HS-5 (cell line): ENCODE measurements around the gene NPTXR.
A peak's percentile ranks its signal among the peaks of the same experiment; 100 is the strongest.
"Not testable (repeated sequence)": the region's sequence is repeated elsewhere in the genome, so short reads cannot be mapped to it uniquely, and the experiment has no call there.

Source experiments
- DNase-seq: peaks from one replicate; pipeline ENCODE4 v3.0.0-alpha.2; 2012; ENCODE audit warnings: low read depth

Gene NPTXR

DNA sequence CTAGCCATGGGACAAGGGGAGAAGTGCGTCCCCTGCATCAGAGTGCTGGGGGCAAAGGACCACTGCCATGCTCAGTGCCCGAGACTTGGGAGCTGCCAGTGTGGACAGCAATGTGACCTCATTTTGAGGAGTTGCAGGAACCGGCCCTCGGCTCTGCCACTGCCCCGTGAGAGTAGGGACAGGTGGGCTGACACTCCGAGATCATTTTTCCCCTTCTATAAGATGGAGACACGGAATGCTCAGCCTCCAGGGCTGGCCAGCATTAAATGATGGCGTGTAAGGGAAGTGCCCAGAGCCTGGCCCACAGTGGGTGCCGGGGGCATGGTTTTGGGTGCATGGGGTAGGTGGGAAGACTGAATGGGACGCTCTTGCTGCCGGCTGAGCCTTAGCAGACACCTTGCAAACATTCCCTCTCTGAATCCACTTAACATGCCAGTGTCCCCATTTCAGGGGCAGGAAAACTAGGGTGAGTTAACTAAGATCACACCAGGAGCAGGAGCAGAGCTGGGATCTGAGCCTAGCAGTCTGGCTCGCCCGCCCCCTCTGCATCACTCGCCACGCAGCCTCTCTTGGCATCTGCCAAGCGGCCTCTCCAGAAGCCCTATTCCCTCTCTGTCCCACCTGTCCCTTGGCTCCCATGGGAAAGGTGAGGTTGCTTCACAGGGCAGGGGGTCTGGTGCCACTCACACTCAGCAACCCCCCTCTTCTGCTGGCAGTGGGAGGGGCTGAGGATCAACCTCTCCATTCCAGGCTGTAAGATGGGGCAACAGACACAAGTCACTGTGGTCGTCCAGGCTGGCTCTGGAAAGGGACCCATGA is 13.6 kb downstream of the NPTXR start:
- no peak for DNase-seq

DNA sequence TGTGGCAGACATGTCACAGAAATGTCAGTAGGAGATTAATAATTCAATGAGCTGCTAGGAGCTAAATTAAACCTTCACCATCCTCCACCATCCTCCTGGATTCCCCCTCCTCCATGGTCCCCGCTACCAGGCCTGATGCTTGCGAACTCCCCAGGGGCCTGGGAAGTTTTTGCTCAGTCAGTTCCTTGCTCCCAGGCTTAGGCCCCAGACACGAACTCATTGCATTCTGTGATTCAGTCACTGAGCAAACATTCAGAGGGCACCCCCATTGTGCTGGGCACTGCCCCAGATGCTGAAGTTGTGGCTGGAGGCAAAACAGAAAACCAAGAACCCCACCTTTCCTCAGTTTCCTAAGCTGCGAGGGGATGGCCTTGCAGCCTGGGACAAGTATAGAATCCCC is 14.3 kb downstream of the NPTXR start:
- DNase-seq = no peak

DNA sequence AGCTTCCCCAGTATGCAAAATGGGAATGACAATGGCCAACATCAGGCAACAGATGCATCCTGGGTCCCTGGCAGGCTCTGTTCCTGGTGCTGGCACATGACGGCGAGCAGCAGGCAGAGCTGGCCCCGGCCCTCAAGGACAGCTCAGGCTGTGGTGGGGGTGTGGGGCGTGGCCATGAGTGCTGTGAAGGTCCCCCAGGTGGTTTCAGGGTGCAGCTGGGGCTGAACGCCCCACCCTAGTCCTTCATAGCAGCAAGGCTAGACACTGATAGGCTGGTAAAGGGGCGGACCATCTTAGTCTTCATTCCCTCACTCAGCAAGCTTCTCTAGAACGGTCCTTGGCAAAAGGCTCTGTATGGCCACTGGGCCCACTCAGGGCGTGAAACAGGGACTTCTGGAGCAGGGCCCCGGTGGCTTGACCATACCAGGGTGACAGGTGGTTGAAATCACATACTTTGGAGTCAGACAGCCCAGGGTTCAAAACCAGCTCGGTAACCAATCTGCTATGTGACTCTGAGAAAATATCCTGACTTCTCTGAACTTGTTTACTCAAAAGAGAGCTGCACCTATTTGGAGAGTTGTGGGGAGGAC is 15.1 kb downstream of the NPTXR start:
- DNase-seq = no peak

DNA sequence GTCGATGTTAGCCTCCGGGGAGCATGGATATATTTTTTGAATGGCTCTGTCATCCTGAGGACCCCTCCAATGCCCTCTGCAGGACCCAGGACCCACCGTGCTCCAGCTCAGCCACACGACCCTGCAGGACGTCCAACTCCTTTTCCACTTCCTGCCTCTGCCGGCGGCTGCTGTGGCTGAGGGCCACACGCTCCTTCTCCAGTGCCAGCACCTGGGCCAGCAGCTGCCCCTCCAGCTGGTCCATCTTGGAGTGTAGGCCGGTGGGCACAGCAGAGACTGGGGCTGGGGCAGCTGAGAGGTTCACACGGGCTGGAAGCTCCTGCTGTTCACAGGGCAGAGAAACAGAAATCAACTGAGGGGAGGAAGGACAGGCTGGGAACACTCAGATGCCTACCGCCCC is 15.6 kb downstream of the NPTXR start:
- no peak for DNase-seq

DNA sequence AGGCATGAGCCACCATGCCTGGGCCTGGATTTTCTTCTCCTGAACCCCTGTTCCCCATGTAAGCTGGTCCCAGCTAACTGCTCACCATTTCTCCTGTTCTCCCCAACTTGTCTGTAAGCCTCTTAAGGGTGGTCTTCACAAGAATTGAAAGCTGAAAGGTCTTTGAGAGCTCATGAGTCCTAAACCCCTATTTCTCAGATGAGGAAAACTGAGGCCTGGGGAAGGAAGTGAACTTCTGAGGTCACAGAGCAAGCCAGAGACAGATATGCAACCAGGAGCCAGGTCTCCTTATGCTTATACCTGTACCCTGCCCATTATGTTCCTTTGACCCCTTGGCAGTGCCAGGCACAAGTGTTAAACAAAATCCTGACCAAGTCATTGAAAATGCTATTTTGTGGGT is 16.3 kb downstream of the NPTXR start:
- no peak for DNase-seq

DNA sequence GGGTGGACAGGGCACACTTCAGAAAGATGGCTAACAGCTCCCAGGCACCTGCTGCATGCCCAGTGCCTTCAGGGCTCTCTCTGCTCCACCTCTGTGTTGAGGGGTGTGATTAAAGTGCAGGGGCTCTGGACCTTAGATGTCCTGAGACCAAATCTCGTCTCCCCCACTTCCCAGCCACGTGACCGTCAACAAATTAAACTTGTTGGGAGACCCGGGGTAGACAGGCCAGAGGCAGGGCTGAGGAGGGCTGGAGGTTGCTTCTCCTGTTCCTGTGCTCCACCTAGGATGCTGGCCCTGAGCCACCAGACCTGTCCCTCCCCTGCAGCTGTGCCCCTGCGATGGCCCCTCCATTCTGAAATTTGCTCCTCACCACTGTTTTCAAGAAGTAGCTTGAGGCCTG is 17.0 kb downstream of the NPTXR start:
- no peak for DNase-seq

DNA sequence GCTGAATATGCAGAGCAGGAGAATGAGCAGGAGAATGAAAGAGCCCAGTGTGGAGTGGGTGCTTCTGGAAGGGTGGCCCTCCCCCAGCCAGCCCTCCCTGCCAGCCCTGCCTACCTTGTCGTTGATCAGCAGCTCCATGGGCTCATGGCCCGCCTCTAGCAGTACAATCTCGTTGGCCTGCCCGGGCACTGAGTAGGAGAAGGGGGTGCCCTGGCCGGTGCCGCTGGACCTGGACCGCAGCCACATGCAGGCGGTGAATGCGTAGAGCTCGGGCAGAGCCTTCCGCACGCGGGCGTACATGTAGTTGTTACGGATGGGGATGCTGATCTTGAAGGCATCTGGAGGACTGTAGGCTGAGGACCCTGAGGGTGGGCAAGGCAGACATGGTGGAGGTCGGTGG is 17.4 kb downstream of the NPTXR start:
- DNase-seq = no peak

DNA sequence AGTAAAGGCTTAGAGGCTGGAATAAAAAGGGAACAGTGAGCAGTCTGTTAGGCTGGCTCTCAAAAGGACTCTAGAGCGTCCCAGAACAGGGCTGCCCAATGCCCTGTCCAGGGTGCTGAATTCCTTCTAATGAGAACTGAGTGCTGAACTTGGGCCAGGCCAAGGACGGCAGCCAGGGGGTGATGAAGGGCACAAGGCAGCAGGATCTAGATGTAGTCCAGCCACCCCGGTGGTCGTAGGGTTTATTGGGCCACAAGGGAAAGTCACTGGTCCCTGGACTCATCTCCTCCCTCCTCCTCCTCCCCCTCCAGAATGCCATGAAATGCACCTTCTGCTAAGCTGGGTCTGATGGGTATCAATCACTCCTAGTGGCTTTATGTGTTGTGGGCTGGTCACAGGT is 19.2 kb downstream of the NPTXR start:
- DNase-seq = peak; percentile 6

DNA sequence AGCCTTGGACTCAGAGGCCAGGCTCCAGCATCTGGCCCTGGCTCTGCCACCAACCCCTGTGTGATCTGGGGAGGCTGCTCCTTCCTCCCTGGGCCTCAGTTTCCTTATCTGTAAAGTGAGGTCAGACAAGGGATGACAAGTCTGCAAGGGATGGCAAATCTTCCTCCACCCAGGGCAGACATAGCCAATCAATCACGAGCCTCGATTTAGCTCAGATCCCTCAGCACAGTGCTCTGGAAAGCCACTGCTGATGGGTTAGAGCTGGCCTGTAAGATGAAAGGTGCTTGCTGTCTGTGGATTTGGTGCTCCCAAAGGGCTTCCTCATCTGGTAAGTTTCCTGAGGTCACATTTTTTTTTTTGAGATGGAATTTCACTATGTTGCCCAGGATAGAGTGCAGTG is 20.2 kb downstream of the NPTXR start:
- no peak for DNase-seq

DNA sequence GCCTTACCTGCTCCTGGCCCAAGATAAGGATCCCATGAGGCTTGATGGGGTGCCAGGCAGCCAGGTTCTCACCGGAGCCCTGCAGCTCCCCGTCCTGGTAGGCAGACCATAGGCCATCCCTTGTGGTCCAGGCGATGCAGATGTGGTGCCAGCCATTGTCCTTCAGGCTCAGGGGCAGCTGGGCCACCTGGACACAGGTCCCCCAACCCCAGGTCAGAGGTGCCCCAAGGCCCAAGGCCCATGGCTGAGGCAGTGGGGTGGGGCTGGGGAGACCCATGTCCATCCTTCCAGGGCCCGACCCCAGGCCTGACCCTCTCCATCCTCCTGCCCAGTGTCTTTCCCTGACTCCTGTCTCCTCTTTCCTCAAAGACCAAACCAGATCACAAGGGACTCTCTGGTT is 20.8 kb downstream of the NPTXR start:
- DNase-seq = no peak

DNA sequence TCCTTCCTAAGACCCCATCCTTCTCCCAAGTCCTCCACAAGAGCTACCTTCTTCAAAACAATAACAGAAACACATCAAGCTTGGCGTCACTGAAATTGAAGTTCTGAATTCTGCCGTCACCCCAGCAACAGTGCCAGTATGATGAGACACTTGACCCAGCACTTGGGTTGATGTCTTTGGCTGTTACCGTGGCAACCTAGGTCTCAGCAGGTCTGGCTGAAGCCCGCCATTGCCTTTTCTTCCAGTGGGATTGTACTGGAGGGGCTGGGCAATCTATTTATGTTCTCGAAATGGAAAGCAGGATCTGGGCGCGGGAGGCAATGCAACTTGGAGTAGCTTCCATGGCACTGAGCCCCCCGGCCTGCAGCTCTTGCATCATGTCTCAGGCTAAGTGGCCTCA is 23.8 kb downstream of the NPTXR start:
- DNase-seq = no peak

DNA sequence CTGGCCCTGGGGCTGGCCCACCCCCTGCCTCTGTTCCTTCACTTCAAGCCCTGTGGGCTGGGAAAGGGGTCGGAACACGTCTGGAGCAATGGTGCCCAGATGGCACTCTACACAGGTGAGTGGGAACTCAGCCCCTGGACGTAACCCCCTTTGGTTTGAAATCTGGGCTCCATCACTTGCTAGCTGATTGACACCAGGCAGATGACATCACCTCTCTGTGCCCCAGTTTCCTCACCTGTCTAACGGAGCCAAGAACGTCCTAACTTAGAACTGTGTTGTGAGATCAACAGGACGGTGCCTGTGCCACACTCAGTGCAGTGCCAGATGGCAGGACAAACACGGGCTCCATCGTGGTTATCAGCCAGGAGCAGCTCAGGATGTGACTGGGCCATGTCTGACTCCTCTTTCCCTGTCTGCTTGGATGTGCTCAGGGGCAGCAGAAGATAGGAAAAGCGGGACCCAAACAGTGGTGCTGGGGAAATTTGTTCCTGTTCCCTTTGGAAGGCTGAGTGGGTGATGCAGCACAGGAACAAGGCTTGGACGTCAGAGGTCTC is 24.4 kb downstream of the NPTXR start:
- DNase-seq = no peak

DNA sequence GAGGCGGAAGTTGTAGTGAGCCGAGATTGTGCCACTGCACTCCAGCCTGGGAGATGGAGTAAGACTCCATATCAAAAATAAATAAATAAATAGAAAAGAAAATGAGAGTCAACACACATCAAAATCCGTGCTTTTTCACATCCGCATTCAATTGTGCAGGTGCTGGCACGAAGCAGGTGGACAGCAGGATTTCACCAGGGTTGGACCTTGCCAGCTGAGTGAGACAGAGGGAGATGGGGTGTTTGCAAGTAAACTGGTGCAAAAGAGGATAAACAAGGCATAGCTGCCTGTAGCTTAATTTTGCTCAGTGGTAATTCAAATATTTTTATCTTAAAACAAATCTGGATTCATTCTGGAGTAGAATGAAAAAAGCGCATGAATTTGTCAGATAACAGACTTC is 26.6 kb downstream of the NPTXR start:
- no peak for DNase-seq

DNA sequence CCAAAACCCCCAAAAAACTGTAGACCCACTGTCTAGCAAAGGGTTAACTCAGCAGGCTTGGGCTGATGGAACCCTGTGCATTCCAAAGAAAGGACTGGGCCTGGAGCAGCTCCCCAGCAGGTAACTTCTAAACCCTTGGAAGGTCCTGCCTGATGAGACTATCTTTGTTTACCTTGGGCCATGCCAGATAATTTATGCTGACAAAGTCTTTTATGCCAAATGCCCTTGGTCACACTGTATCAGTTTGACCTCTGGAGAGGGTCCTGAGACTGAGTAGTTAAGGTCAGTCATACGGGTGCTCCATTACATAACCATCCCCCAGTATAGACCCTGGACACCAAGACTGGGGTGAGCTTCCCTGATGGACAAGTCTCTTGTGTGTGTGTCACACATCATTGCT is 28.0 kb downstream of the NPTXR start:
- no peak for DNase-seq

DNA sequence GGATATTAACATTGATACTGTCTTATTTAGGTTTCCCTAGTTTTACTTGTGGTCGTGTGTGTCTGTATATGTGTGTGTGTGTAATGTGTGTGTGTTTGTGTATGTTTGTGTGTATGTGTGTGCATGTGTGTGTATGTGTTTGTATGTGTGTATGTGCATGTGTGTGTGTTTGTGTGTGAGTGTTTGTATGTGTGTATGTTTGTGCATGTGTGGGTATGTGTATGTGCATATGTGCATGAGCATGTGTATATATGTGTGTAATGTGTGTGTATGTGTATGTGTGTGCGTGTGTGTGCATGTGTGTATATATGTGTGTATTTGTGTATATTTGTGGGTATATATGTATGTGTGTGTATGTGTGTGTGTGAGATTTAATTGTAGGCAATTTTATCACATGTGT is 32.6 kb downstream of the NPTXR start:
- no peak for DNase-seq

DNA sequence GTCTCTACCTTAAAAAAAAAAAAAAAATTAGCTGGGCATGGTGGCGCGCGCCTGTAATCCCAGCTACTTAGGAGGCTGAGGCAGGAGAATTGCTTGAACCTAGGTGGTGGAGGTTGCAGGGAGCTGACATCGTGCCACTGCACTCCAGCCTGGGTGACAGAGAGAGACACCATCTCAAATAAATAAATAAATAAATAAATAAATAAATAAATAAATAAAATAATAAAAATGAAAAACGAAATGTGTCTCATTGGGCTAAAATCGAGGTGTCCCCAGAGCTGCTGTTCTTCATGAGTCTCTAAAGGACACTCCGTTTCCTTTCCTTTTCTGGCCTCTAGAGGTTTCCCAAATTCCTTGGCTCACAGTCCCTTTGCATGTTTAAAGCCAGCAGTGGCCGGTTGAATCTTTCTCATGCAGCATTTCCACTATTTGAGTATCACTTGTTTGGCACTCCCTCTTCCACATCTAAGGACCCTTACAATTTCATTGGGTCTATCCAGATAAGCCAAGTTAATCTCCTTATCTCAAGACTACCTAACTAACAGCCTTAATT is 38.7 kb downstream of the NPTXR start:
- DNase-seq = not testable (repeated sequence)

DNA sequence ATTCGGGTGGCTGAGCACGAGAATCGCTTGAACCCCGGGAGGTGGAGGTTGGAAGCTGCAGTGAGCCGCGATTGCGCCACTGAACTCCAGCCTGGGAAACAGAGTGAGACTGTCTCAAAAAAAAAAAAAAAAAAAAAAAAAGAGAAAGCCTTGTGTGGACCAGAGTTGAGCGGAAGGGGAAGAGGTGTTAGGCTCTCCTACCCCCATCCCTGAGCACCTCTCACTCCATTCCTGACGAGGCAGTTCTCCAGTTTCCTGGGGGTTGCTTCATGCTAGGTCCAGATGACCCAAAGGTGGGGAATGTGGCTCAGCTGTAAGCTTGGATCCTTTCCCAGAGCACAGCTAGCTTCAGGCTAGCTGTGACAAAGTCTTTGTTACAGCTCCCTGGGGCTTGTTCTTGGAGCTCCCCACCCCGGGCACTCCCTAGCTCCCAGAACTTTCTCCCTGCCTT is 41.1 kb downstream of the NPTXR start:
- DNase-seq = peak; percentile 89

DNA sequence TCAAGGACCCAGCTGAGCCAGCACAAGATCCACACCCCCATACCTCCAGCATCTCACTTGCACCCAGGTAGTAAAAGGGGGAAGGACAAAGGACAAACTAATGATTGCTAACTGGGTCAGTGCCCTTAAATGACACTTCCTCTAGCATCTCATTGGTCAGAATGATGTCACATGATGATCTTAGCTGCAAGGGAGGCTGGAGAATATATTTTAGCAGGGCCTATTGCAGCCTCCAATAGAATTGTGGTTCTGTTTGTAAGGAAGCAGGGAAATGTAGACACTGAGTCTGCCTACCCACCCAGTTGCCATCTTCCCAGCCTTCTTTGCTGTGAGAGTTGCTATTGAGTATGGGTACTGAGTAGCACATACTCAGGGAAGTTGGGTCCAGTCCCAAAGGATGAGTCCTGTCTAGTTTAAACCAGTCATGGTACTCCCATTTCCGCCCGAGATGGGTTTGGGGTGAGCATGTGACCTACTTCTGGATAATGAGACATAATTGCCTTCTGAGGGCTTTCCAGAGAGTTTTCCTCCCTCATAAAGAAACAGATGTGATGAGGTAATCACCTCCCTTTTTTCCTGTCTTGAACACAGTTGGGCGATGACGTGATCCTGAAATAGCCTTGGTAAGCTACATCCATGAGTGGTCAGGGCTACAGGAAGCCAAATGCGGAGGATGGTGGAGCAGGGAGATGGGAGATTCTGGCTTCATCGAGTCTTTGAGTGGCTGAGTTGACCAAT is 44.4 kb downstream of the NPTXR start:
- DNase-seq = peak; percentile 78

DNA sequence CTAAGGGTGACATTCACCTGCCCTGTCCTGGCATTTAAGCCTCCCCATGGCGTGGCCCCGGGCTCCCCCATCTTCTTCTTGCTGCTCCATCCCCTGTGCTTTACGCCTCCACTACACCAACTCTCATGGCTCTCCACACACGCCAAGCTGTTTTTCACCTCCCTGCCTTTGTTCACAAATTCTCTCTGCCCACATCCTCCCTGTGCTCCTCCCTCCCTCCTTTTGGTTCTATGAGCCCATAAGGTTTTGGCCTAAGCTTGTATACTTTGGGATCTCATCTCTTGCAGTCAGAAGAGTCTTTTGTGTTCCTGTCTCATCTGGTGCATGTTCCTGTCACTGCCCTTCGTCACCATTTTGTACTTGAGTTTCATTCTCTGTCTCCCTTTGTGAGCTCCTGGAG is 45.3 kb downstream of the NPTXR start:
- no peak for DNase-seq

DNA sequence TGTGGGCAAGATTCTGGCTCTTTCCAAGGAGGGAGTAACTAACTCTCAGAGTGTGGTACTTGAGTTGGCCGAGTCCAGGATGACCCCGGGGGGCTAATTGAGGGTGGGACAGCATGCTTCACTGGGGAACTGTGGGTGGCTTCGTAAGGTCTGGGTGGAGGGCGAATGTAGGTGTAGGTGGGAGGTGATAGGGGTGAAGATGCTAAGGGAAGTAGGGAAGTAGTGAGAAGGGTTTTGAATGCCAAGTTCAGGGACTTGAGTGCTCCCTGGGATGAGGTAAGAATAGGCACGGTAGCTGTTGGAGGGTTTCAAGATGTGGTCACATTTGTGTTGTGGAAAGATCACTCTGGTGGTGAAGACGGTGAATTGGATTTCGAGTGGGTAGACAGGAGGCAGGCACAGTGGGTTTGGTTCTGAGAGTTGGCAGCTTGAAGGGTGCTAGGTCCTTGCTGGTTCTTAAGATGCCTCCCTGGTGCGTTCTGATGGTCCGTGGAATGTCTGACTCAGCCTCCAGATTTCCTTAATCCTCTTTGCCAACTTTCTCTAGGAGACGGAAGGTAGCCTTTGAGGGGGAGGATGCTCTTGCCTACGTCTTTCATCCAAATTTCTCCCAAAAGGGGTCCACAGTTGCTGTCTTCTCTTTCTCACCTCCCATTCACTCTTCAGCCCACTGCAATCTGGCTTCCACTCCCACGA is 47.4 kb downstream of the NPTXR start:
- no peak for DNase-seq

DNA sequence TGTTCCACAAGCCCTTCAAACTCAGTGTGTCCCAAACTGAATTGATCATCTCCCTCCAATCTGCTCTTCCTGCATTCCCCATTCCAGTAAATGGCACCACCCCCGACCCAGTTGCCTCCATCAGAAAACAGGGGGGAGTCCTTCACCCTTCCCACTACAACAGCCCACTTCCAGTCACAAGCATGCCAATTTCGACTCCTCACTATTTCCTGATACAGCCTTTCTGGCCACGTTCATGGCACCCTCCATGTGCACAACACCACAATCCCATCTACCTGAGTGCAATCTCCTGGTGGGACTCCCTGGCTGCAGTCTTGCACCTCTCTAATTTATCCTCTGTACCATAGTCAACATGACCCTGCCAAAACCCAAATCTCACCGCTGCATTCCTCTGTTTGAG is 48.3 kb downstream of the NPTXR start:
- no peak for DNase-seq
